ENCODE results near the gene OR2G3. TPM values are rescaled to one million over a fixed set of nuclear protein-coding genes. Genes with fewer than 3 reads are reported as not detected.

The OR2G3 gene
- total RNA-seq: not detected in 2 replicates

DNA sequence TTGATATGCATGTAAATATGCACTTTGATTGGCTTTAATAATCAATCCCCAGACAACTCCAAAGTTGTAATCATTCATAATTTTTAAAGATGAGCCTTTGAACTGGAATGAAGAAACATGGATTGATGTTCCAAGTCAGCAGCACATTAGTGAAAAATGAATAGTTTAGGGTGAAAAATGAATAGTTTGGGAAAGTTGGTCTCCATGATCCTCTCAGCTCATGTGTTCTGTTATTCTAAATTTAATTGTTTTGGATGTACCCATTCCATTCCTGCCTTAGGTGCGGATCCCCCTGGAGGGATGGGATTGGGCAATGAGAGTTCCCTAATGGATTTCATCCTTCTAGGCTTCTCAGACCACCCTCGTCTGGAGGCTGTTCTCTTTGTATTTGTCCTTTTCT, at the start of gene OR2G3:
Gene OR2G3 (plus strand): TSS at position 301 of the 400 bp plus-strand sequence. CDS start 0 bp downstream, at position 301.

DNA sequence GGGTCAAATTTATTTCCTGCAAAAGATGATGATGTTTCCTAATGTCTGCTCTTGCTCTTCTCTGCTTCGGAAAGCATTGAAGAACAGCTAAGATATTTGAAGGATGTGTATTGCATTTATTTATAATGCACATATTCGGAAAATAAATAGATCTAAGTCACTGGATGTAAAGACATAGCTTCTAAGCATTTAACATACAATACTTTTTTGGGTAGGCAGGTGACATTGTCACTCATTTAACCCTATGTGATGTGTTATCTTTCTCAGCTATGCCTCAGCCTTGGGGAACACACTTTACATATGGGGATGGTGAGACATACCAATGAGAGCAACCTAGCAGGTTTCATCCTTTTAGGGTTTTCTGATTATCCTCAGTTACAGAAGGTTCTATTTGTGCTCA, 17.3 kb upstream of the OR2G3 start, which contains the start of gene OR2G2:
Gene OR2G2 (plus strand): TSS at position 301 of the 400 bp plus-strand sequence. CDS start 0 bp downstream, at position 301.

Other genes starting within 250 kb of the OR2G3 start
- gene NLRP3, start 189.4 kb upstream of the OR2G3 start, total RNA-seq: 0.19 TPM in 1 of 2 replicates, not detected in the other
- gene OR2B11, start 147.5 kb upstream of the OR2G3 start, total RNA-seq: not detected in 2 replicates
- gene OR2C3, start 69.1 kb upstream of the OR2G3 start, total RNA-seq: not detected in 2 replicates
- gene GCSAML, start 56.5 kb upstream of the OR2G3 start, total RNA-seq: not detected in 2 replicates
- gene OR2G2, start 17.2 kb upstream of the OR2G3 start, total RNA-seq: not detected in 2 replicates
- gene OR13G1, start 74.2 kb downstream of the OR2G3 start, total RNA-seq: not detected in 2 replicates
- not detected in 2 replicates for gene OR6F1, start 111.1 kb downstream of the OR2G3 start, total RNA-seq
- gene OR14K1, start 133.0 kb downstream of the OR2G3 start, total RNA-seq: not detected in 2 replicates
- gene OR14A2, start 142.6 kb downstream of the OR2G3 start, total RNA-seq: not detected in 2 replicates
- not detected in 2 replicates for gene OR1C1, start 155.0 kb downstream of the OR2G3 start, total RNA-seq
- gene OR14A16, start 218.5 kb downstream of the OR2G3 start, total RNA-seq: not detected in 2 replicates
- not detected in 2 replicates for gene OR11L1, start 236.3 kb downstream of the OR2G3 start, total RNA-seq